HCT116 (cell line): Measurements from ENCODE around the gene SLC45A2. TPM values are rescaled to one million over a fixed set of nuclear protein-coding genes. Genes with fewer than 3 reads are reported as not detected.

Source experiments
- ATAC-seq: fragments of 200-7000 bp; cut with Tn5 transposase; 2 replicates; pipeline ENCODE4 v1.9.1; 2020; ENCODE audit warnings: mild to moderate bottlenecking, moderate library complexity
- BruUV-seq: library from RNA; stranded (reverse); fragments of 400-500 nt; replicated peaks from 2 replicates; lab custom pipeline; 2021; lab: Mats Ljungman, UMichigan
- CTCF ChIA-PET: fragments of 300-600 bp; sonication (Branson Sonifier 250); formaldehyde crosslinking; loops from one replicate; lab custom pipeline; 2021; ENCODE audit warnings: antibody characterized with exemption; lab: Charles Lee
- POLR2A ChIA-PET: fragments of 300-600, 350-600 bp; sonication (Branson Sonifier 250); formaldehyde crosslinking; loops from one replicate; lab custom pipeline; 2021; ENCODE audit warnings: antibody characterized with exemption; lab: Charles Lee
- RAD21 ChIA-PET, 2 experiments: fragments of 300-600 bp; sonication (Branson Sonifier 250); formaldehyde crosslinking; loops; one replicate each; lab custom pipeline; 2023; ENCODE audit warnings: low total read pairs in 2 of 2; ENCODE audit not compliant: uncharacterized antibody in 2 of 2, unreplicated experiment in 2 of 2, low non-redundant PET in 1 of 2; lab: Charles Lee
- DNase-seq: peaks from one replicate; pipeline ENCODE4 v3.0.0-alpha.2; 2010; ENCODE audit warnings: low read depth, low spot score
- H2AFZ ChIP-seq: fragments of 200-600 bp; shearing (Covaris generic), sonication (generic); 2 replicates; pipeline ENCODE4 v1.6.1; 2017; ENCODE audit warnings: low read depth, mixed run types, mixed read lengths, antibody characterized with exemption, low read length; ENCODE audit not compliant: poor library complexity, severe bottlenecking
- H3K27ac ChIP-seq: 2 replicates; pipeline ENCODE4 v1.5.1; 2012; ENCODE audit warnings: low read depth, low read length
- H3K27me3 ChIP-seq: fragments of 200-600 bp; sonication (generic); 2 replicates; pipeline ENCODE4 v1.6.1; 2016; ENCODE audit warnings: mixed run types, low read length, mixed read lengths; ENCODE audit not compliant: insufficient read depth
- H3K36me3 ChIP-seq, 2 experiments: fragments of 200-500 bp in 1 of 2; fragments of 200-600 bp in 1 of 2; sonication (Bioruptor generic) in 1 of 2; sonication (generic) in 1 of 2; 2 replicates each; pipeline versions ENCODE4 v1.5.1 to v1.6.1; 2014 to 2016; ENCODE audit warnings: low read length in 2 of 2, inconsistent platforms in 1 of 2, mixed read lengths in 1 of 2, mixed run types in 1 of 2; ENCODE audit not compliant: insufficient read depth in 2 of 2, control insufficient read depth in 1 of 2
- H3K4me1 ChIP-seq, 2 experiments: fragments of 200-600 bp in 1 of 2; sonication (generic) in 1 of 2; 2 replicates each; pipeline versions ENCODE4 v1.5.1 to v1.6.1; 2012 to 2017; ENCODE audit warnings: low read length in 2 of 2, inconsistent platforms in 1 of 2, mild to moderate bottlenecking in 1 of 2, mixed read lengths in 1 of 2, mixed run types in 1 of 2, moderate library complexity in 1 of 2; ENCODE audit not compliant: insufficient read depth in 2 of 2, control insufficient read depth in 1 of 2
- H3K4me2 ChIP-seq: fragments of 200-600 bp; sonication (generic); 2 replicates; pipeline ENCODE4 v1.6.1; 2017; ENCODE audit warnings: mixed run types, low read length, mixed read lengths
- H3K4me3 ChIP-seq, 2 experiments: fragments of 200-600 bp in 1 of 2; sonication (generic) in 1 of 2; replicated peaks in 1 of 2; 2 replicates each; pipeline ENCODE4 v1.5.1; 2011 to 2016; ENCODE audit warnings: low read length in 2 of 2, control low read depth in 1 of 2, low read depth in 1 of 2, mild to moderate bottlenecking in 1 of 2, mixed read lengths in 1 of 2, mixed run types in 1 of 2
- H3K79me2 ChIP-seq: fragments of 200-600 bp; sonication (generic); 2 replicates; pipeline ENCODE4 v1.6.1; 2017; ENCODE audit warnings: mild to moderate bottlenecking, mixed run types, low read length, moderate library complexity, mixed read lengths; ENCODE audit not compliant: insufficient read depth
- H3K9ac ChIP-seq: fragments of 200-600 bp; sonication (generic); 2 replicates; pipeline ENCODE4 v1.6.1; 2016; ENCODE audit warnings: low read length, mixed read lengths
- H3K9me2 ChIP-seq: fragments of 200-600 bp; sonication (generic), shearing (Covaris generic); 2 replicates; pipeline ENCODE4 v1.6.1; 2017; ENCODE audit warnings: mixed run types, mild to moderate bottlenecking, moderate library complexity; ENCODE audit not compliant: insufficient read depth
- H3K9me3 ChIP-seq, 2 experiments: fragments of 200-500 bp in 1 of 2; fragments of 200-600 bp in 1 of 2; sonication (Bioruptor generic) in 1 of 2; sonication (generic) in 1 of 2; 2 replicates each; pipeline ENCODE4 v1.6.1; 2014 to 2017; ENCODE audit warnings: low read length in 2 of 2, mixed read lengths in 2 of 2, inconsistent platforms in 1 of 2, low read depth in 1 of 2, mild to moderate bottlenecking in 1 of 2, mixed run types in 1 of 2, moderate library complexity in 1 of 2; ENCODE audit not compliant: control insufficient read depth in 1 of 2, insufficient read depth in 1 of 2
- H4K20me1 ChIP-seq: fragments of 200-600 bp; sonication (generic), shearing (Covaris generic); 2 replicates; pipeline ENCODE4 v1.6.1; 2017; ENCODE audit warnings: mixed run types, mild to moderate bottlenecking, moderate library complexity; ENCODE audit not compliant: insufficient read depth
- ELF1 ChIP-seq: IDR thresholded peaks from 2 replicates; pipeline ENCODE4 v1.6.1; 2012; ENCODE audit warnings: low read depth, borderline replicate concordance
- MAX ChIP-seq: IDR thresholded peaks from 2 replicates; pipeline ENCODE4 v1.6.1; 2012
- REST ChIP-seq: IDR thresholded peaks from 2 replicates; pipeline ENCODE4 v1.6.1; 2012; ENCODE audit warnings: low read depth
- YY1 ChIP-seq: IDR thresholded peaks from 2 replicates; pipeline ENCODE4 v1.6.1; 2011; ENCODE audit warnings: low read length, low read depth, moderate library complexity, mild to moderate bottlenecking; ENCODE audit not compliant: insufficient replicate concordance; ENCODE audit errors: extremely low read depth
- intact Hi-C: fragments of 100-400 bp; cut with micrococcal nuclease; formaldehyde crosslinking; loops from 2 replicates; pipeline ENCODE4 v1.10.0; 2022
- total RNA-seq: library from RNA; stranded (reverse); gene quantifications from one replicate; pipeline ENCODE4 v1.2.1, GENCODE V29; 2021; ENCODE audit not compliant: unreplicated experiment

SLC45A2 gene
- total RNA-seq, 1 experiment from 2014 or later, result not detected

GRCh38 chr5:33995865-33996264, 11.4 kb upstream of the SLC45A2 start (continued):
- TF ChIP-seq REST (no peak), MAX (no peak), ELF1 (no peak)

- H3K27me3 ChIP-seq, result no peaks in the 10 kb centered on the region
- H3K27ac ChIP-seq, result no peak overlapping the region
- no peak for DNase-seq
- ATAC-seq, result no peak
- H3K4me1 ChIP-seq, result no peaks in the 10 kb centered on the region
- CTCF ChIA-PET, result no interaction called here
- intact Hi-C loops, result no loop called here
- no peak overlapping the region for H2AFZ ChIP-seq
- no peaks in the 10 kb centered on the region for H4K20me1 ChIP-seq
- RAD21 ChIA-PET, result no interaction called here
- POLR2A ChIA-PET, result no interaction called here
- H3K9ac ChIP-seq, result no peak overlapping the region
- no peak overlapping the region for H3K4me3 ChIP-seq
- no peaks in the 10 kb centered on the region for H3K9me2 ChIP-seq
- no peaks in the 10 kb centered on the region for H3K36me3 ChIP-seq
- no TSS peak for BruUV-seq
- H3K9me3 ChIP-seq, result no peaks in the 10 kb centered on the region
- H3K79me2 ChIP-seq, result no peaks in the 10 kb centered on the region
- no peak overlapping the region for H3K4me2 ChIP-seq
- no peak for TF ChIP-seq YY1
Observed at GRCh38 chr5:33994845-33995244, 10.4 kb upstream of the SLC45A2 start.
